CD4-positive, alpha-beta T cell treated with Interleukin-12 subunit alpha and Interleukin-12 subunit beta, for 1 hour (primary cell): ENCODE measurements around the gene DST.
"Not testable (repeated sequence)": the region's sequence is repeated elsewhere in the genome, so short reads cannot be mapped to it uniquely, and the experiment has no call there.

Experiments
- DNase-seq: peaks from one replicate; pipeline ENCODE4 v3.0.0-alpha.2; 2020

The DST gene

DNA sequence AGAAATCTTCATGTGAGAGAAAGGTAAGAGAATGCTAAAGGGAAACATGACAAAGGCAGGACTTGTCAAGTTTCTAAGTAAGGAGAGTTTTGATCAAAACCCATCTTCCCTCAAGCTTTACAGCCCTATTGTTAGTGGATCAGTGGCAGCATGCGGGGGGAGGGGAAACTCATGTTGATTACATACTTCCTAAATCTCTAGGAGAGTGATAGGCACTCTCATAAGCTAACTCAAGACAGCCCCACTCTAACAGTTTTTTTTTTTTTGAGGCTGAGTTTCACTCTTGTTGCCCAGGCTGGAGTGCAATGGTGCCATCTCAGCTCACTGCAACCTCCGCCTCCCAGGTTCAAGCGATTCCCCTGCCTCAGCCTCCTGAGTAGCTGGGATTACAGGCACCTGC, 18.6 kb upstream of the DST start:
- not testable (repeated sequence) for DNase-seq

DNA sequence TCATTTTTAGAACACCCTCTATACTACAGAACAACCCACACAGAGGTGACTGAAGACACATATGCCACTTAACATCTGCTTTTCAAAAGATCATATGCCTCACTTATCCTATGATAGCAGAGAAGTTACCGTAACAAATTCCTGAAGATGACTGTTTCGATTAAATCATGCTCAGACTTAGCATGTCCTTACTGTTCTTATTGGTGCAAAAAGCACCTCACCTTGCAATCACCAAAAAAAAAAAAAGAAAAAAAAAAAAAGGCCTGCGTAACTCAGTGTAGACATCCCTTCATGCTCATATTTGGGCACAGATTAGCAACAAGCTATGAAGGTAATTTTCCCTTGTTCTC, 17.7 kb upstream of the DST start:
- no peak for DNase-seq

DNA sequence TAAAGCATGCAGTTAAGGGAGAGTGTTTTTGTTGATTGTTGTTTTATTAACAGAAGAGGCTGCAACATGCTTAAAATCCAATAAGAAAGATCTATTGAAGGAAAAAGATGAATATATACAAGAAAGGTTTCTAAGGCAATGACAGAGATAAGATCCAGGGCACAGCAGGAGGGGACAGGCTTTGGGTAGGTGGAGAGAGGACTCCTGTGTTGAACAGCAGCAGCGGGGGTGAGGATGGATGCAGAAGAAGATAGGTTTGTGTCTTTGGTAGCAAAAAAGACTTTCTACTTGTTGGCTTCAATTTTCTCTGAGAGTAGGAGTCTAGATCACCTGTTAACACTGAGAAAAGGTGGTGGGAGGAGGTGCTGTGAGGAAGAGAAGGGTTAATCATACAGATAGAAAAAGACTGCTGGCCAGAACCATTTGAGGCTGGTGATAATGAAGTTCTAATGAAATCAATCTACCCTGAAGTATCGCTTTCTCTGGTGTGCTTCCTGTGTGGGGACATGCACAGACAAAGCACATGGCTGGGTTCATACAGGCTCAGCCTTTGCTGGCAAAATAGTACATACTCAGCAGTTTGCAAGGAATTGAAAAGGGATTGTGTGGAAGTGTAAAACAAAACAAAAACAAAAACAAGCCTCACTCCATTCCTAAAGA, 17.2 kb upstream of the DST start:
- no peak for DNase-seq

DNA sequence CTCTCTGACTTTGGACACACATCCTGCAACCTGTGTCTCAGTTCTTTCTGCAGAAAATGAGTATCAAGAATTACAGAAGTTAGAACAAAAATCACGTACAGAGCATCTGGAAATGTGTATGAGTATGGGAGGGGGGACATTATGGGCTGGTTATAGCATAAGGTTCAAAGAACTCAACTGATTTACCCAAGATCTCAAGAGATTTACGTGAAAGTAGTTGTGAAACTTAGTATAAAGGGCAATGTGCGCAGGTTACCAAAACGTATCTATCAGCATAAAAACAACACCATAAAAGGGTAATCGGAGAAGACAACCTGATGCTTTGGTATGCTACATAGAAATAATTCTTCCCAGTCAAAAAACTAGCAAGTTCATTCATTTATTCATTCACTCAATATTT, 15.6 kb upstream of the DST start:
- no peak for DNase-seq

DNA sequence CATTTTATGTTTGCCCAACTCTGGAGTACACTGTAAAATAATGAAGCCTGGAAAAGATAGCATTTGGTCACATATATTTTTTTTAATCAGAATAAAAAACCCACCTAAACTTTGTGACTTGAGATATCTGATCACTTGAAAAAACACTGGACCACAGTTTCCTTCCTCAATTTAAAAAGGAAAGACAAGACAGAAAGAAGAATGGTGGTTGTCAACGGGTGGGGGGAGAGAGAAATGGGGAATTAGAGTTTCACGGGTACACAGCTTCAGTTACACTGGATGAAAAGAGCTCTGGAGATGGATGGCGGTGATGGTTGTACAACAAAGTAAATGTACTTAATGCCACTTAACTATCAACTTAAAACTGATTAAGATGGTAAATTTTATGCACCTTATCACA, 14.7 kb upstream of the DST start:
- DNase-seq, result no peak

DNA sequence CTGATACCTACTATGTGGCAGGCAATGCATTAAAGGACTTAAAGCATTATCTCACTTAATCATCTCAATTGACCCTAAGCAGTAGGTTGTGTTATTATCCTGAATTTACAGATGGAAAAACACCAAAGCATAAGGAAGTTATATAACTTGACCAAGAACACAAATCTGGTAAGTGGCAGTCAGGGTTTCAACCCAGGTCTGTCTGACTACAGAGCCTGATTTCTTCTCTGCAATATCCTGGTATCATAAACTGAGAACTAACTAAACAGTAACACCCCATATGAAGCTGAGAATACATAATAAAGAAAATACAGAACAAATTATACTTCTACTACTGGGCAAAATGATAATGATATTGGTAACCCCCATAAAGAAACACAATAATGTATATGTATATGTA, 13.8 kb upstream of the DST start:
- no peak for DNase-seq

DNA sequence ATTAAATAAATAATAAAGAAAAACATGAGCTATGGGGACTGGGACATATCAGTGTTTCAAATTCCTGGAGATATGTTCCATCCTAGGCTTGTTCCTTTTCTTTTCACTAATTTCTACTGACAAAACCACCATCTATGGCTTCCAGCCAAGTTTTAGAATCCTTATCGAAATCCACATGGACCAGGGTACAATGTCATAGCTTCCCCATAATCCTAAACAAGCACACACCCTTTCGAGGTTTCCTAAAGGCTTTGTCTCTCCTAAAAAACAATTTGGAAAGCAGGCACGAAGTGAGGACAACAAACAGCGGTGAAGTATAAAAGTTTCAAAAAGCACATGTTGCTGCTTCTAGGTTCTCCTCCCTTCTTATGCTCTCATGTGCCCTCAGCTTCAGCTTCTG, 13.3 kb upstream of the DST start:
- DNase-seq, result no peak

DNA sequence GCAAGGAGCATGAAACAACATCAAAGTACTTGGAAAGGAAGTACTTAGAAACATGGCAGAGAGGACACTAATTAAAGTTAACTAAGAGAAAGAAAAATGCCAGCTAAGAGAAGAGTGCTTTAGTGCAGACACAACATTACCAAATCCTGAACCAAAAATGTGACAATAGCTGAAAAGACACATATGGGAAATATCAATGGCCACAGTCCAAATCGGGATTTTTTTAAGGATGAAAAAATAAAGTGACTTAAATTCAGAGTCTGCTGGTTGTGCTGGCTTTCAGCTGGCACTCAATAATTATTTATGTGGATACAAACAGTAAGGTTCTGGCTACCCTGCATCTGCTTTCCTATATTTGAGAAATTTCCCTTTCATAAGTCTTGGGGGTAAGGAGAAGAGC, 12.6 kb upstream of the DST start:
- no peak for DNase-seq

DNA sequence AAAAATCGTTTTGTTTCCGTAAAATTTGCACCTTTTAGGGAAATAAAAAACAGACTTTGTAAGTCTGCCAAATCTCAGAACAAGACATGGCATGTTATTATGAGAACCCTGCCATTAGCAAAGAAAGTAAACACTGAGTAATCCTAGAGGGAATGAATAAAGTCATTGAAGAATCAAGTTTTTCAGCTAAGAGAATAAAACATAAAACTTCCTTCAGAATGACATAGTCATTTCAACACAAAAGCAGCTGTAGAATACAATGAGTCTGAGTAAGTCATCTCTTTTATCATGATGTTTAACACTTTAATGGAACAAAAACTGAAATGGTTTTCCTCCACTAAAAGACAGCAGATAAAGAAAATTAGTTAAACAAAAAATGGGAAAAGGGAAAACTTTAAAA, 10.3 kb upstream of the DST start:
- DNase-seq, result no peak

DNA sequence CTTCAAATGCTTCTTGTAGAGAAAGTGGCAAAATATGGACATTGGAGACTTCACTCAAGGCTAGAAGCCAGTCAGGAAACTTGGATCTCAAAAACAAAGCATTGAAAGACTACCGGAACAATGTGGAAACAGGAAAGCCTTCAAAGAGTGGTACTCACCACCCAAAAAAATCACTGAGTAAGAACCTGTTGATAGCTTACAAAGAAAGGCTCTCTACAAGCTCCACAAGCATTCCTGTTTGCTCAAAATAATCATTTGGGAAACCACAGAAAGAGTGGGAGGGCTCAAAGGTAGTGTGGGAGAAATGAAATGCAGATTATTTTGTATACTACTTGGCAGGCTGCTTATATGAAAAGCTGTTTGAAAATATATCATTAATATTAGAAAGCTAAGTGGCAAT, 9.5 kb upstream of the DST start:
- DNase-seq, result no peak

DNA sequence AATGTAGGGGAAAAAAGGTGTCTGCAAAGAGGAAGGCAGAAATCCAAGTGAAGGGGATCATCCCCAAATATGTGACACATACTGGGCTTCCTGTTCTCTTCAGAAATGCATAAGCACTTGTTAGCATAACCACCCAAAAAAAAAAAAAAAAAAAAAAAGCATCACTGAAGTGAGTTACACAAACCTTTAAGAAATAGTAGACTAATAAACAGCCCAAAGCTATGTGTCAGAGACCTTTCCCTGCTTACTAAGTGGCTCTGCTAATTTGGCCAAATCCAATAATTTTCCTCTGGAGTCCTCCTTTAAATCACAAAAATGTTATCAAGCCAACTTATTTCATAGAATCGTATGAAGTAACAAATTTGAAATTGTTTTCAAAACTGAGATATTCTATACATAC, 7.5 kb upstream of the DST start:
- DNase-seq, result no peak

DNA sequence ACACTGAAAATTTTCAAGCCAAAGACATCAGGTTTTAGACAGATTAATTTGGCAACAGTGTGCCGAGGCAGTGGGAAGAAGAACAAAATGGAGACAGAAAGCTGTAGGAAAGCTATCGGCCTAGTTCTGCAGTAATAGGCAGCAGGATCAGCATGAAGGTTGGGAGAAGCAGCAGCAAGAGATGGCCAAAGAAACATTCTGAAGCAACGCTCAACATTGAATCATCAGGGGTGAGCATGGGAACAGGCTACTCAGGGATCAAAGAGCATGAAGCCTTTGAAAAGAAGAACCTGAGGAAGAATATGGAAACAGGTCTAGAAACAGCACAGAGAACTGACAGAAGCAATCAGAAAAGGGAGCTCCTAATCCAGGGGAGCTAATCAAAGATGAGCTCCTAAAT, 7.1 kb upstream of the DST start:
- DNase-seq, result no peak

DNA sequence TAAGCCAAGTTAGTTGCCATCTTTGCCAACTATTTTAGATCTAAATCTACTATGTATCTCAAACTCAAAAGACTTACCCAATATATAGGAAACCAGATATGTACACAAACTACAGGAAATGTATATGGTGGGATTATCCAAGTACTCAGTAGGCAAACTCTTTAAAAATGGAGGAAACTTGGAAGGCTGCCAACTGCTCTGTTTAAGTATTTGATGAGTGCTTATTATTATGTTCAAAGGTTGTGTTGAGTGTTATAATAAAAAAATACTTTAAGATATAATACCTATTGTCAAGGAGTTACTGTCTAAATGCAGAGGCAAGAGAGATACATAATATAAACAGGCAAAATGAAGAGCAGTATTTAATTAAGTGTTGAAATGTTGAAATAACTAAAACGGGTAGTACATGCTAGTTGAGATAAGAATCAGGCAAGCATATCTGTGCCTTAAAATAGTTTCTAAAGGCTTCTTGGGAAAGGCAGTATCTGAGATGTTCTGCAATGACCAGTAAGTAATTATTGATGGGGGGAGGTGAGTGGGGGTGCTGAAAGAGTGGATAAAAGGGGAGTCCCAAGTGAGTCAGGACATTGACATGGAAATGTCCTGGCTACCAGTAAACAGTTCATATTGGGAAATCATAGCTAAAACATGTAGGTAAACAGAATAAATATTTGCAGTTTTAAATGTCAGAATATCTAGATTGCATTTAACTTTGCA, 6.5 kb upstream of the DST start:
- DNase-seq, result no peak

DNA sequence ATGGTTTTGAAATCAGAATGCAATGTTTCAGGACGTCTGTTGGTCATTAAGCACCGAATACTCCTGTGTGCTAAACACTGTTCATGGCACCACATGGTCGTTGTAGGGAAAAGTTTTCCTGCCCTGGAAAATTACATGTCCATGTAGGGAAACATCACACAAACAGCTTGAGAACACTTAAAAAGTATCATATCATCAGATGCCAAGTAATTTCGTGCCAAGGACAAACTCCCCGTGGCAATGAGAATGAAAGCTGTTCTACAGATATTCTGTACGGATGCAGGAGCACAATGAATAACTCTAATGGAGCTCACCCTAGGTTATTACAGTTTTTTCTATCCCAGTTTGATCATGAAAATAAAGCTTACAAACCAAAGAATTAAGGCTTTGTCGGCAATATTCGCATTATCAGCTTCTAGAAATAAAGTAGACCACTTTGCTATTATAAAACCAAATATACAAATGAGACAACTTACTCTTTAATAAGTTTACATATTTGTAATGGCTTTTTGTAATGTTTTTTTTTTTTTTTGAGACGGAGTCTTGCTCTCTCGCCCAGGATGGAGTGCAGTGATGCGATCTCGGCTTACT, 4.6 kb upstream of the DST start:
- no peak for DNase-seq

DNA sequence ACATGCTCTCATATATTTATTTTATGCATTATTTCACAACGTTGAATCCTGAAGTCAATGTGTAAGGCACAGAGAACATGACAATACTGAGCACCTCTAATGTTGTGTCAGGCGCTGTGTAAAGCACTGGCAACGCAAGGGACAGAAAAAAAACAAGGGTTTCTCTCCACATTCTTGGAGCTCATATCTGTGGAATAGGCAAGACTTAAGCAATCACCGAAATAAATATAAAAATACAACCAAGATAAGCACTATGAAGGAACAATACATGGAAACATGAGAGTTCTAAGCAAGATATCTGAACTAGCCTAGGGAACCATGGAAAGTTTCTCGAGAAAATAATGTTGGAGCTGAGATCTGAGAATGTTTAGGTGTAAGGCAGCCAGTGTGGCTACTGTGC, 1.7 kb upstream of the DST start:
- DNase-seq, result no peak

DNA sequence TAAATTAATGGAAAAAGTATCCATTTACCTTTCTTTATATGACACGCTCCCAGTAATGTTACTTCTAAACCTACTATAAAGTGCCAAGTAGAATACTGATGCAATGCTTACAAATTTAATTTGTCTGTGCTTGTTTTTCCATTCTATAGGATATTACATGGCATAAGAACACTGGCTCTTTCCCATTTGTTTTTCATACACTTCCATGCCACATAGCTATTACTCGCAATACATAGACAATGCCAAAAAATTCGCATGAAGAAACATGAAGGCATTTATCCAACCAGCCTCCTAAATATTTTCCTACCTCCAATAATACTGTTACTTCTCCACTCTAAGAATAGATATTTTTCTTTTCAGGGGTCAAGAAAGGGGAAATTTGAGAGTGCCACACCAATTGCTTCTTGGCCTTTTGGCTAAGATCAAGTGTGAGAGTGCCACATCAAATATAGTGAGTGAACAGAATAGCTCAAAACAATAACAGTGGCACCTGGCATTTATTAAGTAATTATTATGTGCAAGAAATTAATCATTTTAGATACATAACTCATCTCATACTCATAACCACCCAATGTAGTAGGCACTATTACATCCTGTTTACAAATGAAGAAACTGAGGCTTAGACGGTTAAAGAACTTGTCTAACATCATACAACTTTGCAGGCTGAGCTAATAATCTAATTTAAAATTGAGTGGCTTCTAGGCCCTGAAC, 845 bp upstream of the DST start:
- DNase-seq, result no peak

DNA sequence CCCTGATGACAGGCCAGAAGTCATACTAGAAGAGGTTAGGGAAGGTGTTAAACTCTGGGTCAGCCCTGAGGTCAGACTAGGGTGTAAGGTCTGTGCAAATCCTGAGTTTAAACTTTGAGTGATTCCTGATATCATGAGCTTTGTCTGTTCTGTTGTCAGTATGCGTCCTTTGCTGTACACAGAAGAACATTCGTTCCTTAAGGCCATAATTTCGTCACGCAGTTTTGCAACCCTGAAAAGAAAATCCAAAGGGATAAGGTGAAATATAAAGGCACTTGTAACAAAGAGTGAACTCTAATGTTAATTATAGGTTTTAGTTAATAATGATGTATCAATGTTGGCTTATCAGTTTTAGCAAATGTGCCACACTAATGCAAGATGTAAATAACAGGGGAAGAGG, 2.3 kb downstream of the DST start:
- DNase-seq, result no peak

DNA sequence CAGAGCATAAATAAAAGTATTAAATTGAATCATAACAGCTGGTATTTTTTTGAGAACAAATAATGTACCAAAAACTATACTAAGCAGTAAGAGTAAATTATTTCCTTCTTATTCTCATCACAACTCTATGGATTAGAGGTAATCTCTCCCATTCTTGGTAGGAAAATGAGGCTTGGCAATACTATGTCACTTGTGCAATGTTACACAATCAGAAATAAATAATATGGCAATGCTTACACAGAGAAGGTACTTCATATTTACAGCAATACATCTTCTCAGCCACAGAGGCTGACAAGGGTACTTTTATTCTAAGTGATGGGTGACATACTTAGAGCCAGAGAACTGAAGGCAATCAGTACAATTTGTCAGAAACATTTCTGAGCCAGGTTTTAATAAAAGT, 3.9 kb downstream of the DST start:
- DNase-seq, result no peak

DNA sequence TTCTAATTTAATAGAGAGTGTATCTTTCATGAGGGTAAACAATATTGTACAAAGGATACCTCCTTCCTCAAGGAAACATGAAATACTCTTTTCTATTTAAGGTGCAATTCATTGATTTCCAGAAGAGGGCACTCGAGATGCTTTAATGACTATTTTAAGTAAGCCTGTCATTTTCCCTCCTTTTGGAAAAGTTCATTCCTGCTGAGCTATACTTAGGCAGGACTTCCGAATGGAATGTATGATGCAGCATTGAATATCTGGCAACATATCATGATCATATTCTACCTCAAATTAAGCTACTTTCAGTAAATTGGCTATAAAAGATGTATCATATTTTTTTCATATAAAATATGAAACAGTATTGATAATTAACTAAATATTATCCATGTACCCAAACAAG, 5.0 kb downstream of the DST start:
- DNase-seq, result peak; percentile 15

DNA sequence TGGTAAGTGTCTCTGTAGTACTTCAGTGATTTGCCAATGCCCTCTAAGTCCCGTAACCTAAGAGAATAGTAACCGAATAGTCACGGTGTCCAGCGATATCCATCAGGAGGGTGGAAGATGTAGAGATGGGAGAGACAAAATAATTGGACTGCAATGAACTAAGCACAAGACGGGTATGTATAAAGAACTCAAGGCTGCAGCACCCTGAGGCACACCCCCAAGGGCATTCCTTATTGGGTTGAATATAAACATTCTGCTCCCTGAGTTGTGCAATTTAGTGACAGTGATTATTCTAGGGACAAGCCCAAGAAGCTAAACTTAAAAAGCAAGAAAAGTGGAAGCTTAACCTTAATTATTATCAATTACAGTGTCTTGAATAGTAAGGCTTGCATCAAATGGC, 14.6 kb downstream of the DST start:
- DNase-seq, result no peak

DNA sequence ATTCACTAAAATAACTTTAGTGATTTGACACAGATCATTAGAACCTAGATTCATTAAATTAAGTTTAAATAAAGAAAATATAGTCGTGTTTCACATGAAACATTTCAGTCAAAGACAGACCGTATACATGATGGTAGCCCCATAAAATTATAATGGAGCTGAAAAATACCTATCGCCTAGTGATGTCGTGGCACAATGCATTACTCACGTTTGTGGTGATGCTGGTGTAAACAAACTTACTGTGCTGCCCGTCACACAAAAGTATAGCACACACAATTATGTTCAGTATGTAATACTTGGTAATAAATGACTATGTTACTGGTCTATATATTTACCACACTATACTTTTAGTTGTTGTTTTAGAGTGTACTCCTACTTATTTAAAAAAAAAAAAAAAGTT, 17.3 kb downstream of the DST start:
- no peak for DNase-seq

DNA sequence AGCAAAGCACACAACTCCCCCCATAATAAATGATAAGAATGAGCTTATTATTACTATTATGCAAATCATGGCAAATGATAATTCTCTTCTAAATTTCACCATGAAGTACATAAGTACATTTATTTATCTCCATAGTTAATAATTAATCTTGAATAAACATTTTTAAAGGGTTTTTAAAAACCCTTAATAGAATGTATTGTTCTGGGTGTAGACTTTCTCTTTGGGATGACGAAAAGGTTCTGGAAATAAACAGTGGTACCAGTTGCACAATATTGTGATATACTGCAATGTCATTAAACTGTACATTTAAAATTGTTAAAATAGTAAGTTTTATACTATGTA, 18.0 kb downstream of the DST start:
- no peak for DNase-seq

DNA sequence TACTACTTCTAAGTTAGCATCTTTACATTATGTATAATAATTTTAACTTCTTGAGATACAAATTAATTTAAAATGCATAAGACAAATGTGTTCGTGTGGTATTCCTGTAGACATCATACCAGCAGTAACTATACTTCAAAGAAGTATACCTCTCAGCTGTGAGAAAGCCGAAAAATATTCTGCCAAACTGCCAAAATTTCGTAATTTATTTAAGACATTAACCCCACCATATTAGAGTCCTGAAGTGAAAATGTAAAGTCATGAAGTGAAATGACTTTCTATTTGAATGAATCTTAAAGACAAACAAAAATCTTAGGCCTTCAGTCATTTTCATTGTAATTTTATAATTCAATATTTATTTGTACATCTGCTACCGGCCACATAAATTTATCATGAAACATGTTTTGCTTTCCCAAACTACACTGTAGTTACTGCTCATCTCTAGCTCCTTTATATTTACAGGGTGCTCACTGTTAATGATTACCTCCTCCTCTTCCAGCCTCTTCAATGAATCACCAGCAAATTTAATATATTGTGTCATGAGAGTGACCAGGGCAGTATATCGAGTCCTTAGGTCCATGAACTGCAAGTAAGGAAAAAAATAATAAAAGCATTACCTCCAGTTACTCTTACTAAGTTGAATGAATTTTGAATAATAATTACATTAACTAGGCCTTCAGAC, 18.5 kb downstream of the DST start:
- DNase-seq, result no peak
